Breast epithelium (tissue), 3 donors: ENCODE measurements around the gene GAGE12C.
"Not testable (repeated sequence)": the region's sequence is repeated elsewhere in the genome, so short reads cannot be mapped to it uniquely, and the experiment has no call there.

Experiments used
- POLR2A ChIP-seq: fragments of 450-650 bp; IDR thresholded peaks from one replicate; pipeline ENCODE4 v1.6.1; 2016; ENCODE audit warnings: antibody characterized with exemption, mild to moderate bottlenecking, moderate library complexity
- POLR2AphosphoS5 ChIP-seq, 3 donors: sonication (generic); formaldehyde crosslinking; IDR thresholded peaks; one replicate each; pipeline ENCODE4 v1.6.1; 2017; ENCODE audit warnings: antibody characterized with exemption in 3 of 3
- TF ChIP-seq, protein P1 (sequence below), 3 donors: fragments of 450-650 bp; IDR thresholded peaks; one replicate each; pipeline ENCODE4 v1.5.1; 2016 to 2017; ENCODE audit warnings: antibody characterized with exemption in 3 of 3, mild to moderate bottlenecking in 3 of 3, moderate library complexity in 3 of 3

DNA sequence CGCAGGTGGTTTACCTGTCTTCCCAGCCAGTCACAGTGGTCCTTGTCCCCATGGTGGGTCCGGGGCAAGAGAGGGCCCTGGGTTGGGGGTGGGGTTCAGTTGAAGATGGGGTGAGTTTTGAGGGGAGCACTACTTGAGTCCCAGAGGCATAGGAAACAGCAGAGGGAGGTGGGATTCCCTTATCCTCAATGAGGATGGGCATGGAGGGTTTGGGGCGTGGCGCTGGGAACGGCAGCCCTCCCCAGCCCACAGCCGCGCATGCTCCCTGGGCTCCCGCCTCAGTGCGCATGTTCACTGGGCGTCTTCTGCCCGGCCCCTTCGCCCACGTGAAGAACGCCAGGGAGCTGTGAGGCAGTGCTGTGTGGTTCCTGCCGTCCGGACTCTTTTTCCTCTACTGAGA lies 19.0 kb downstream of the GAGE12C start, which contains the start of gene GAGE12E:
- TF ChIP-seq, protein P1, sequence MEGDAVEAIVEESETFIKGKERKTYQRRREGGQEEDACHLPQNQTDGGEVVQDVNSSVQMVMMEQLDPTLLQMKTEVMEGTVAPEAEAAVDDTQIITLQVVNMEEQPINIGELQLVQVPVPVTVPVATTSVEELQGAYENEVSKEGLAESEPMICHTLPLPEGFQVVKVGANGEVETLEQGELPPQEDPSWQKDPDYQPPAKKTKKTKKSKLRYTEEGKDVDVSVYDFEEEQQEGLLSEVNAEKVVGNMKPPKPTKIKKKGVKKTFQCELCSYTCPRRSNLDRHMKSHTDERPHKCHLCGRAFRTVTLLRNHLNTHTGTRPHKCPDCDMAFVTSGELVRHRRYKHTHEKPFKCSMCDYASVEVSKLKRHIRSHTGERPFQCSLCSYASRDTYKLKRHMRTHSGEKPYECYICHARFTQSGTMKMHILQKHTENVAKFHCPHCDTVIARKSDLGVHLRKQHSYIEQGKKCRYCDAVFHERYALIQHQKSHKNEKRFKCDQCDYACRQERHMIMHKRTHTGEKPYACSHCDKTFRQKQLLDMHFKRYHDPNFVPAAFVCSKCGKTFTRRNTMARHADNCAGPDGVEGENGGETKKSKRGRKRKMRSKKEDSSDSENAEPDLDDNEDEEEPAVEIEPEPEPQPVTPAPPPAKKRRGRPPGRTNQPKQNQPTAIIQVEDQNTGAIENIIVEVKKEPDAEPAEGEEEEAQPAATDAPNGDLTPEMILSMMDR (IDR thresholded peaks at IDR 0.05) = not testable (repeated sequence)
- TF ChIP-seq POLR2AphosphoS5 (IDR thresholded peaks at IDR 0.05); POLR2A: not testable (repeated sequence)
